ENCODE results near the gene CECR2. TPM values are rescaled to one million over a fixed set of nuclear protein-coding genes. Genes with fewer than 3 reads are reported as not detected.

Gene CECR2
- total RNA-seq, 3 donors from 2014 or later: 0.32 to 0.66 (median 0.44) TPM

- Histone ChIP-seq H3K4me3 (no peak overlapping the region), H3K27ac (no peak overlapping the region), H3K4me1 (no peaks in the 10 kb centered on the region), H3K27me3 (peaks cover 0 to 4% of the 10 kb centered on the region in 2 donors), H3K9me3 (no peaks in the 10 kb centered on the region), H3K36me3 (no peaks in the 10 kb centered on the region)
- intact Hi-C loops (cut with DNase I; ENCODE audit: low total_unique reads): no loop called here
- no peak for DNase-seq (ENCODE audit: low spot score in 2 of 2)
- no peak for TF ChIP-seq POLR2A (IDR thresholded peaks at IDR 0.05)
- no peak for TF ChIP-seq POLR2AphosphoS5 (IDR thresholded peaks at IDR 0.05)
- TF ChIP-seq CTCF (IDR thresholded peaks at IDR 0.05): no peak
These were observed 114.6 kb downstream of the CECR2 start for GRCh38 chr22:17483688-17484372.

GRCh38 chr22:17484608-17485007, 115.3 kb downstream of the CECR2 start:
- no peaks in the 10 kb centered on the region for H3K27me3 ChIP-seq
- DNase-seq (ENCODE audit: low spot score in 2 of 2): no peak
- H3K4me1 ChIP-seq: no peaks in the 10 kb centered on the region
- no peak for TF ChIP-seq CTCF (IDR thresholded peaks at IDR 0.05)
- TF ChIP-seq POLR2A (IDR thresholded peaks at IDR 0.05): no peak
- TF ChIP-seq POLR2AphosphoS5 (IDR thresholded peaks at IDR 0.05): no peak
- no peak overlapping the region for H3K27ac ChIP-seq
- H3K9me3 ChIP-seq: no peaks in the 10 kb centered on the region
- no peaks in the 10 kb centered on the region for H3K36me3 ChIP-seq
- H3K4me3 ChIP-seq: no peak overlapping the region
- intact Hi-C loops (cut with DNase I; ENCODE audit: low total_unique reads): no loop called here

GRCh38 chr22:17486313-17486712, 117.1 kb downstream of the CECR2 start:
- Histone ChIP-seq H3K4me3 (no peak overlapping the region), H3K27ac (no peak overlapping the region), H3K4me1 (no peaks in the 10 kb centered on the region), H3K27me3 (no peaks in the 10 kb centered on the region), H3K36me3 (no peaks in the 10 kb centered on the region), H3K9me3 (no peaks in the 10 kb centered on the region)
- no peak for TF ChIP-seq POLR2AphosphoS5 (IDR thresholded peaks at IDR 0.05)
- intact Hi-C loops (cut with DNase I; ENCODE audit: low total_unique reads): no loop called here
- DNase-seq (ENCODE audit: low spot score in 2 of 2): no peak

GRCh38 chr22:17486719-17487118, 117.5 kb downstream of the CECR2 start:
- H3K9me3 ChIP-seq: no peaks in the 10 kb centered on the region
- H3K36me3 ChIP-seq: no peaks in the 10 kb centered on the region
- H3K4me3 ChIP-seq: no peak overlapping the region
- H3K27me3 ChIP-seq: no peaks in the 10 kb centered on the region
- H3K27ac ChIP-seq: no peak overlapping the region
- no peaks in the 10 kb centered on the region for H3K4me1 ChIP-seq
- TF ChIP-seq POLR2AphosphoS5 (IDR thresholded peaks at IDR 0.05) (no peak), CTCF (IDR thresholded peaks at IDR 0.05) (no peak), POLR2A (IDR thresholded peaks at IDR 0.05) (no peak)
- DNase-seq (ENCODE audit: low spot score in 2 of 2): no peak
- intact Hi-C loops (cut with DNase I; ENCODE audit: low total_unique reads): no loop called here

- Histone ChIP-seq H3K4me1 (no peaks in the 10 kb centered on the region), H3K27me3 (no peaks in the 10 kb centered on the region), H3K36me3 (no peaks in the 10 kb centered on the region), H3K9me3 (no peaks in the 10 kb centered on the region), H3K4me3 (no peak overlapping the region), H3K27ac (no peak overlapping the region)
- TF ChIP-seq POLR2A (IDR thresholded peaks at IDR 0.05) (no peak), POLR2AphosphoS5 (IDR thresholded peaks at IDR 0.05) (no peak), CTCF (IDR thresholded peaks at IDR 0.05) (no peak)
- intact Hi-C loops (cut with DNase I; ENCODE audit: low total_unique reads): no loop called here
- DNase-seq (ENCODE audit: low spot score in 2 of 2): no peak
These were observed 119.8 kb downstream of the CECR2 start for GRCh38 chr22:17489101-17489500.

All from breast epithelium (tissue), 4 donors.